Glutamatergic neuron (in vitro differentiated cells): ENCODE results near the gene PPME1. TPM values are rescaled to one million over a fixed set of nuclear protein-coding genes. Genes with fewer than 3 reads are reported as not detected.

Experiments
- DNase-seq: peaks from one replicate; pipeline ENCODE4 v3.0.0; 2022
- H3K27ac Mint-ChIP-seq: one replicate; pipeline ENCODE4 v1.8.0; 2020; ENCODE audit warnings: mild to moderate bottlenecking, mixed read lengths, inconsistent platforms; ENCODE audit not compliant: unreplicated experiment
- H3K27me3 Mint-ChIP-seq: one replicate; pipeline ENCODE4 v1.8.0; 2020; ENCODE audit warnings: mild to moderate bottlenecking, moderate library complexity, mixed read lengths, inconsistent platforms; ENCODE audit not compliant: unreplicated experiment
- H3K36me3 Mint-ChIP-seq: one replicate; pipeline ENCODE4 v1.8.0; 2020; ENCODE audit warnings: mild to moderate bottlenecking, mixed read lengths, inconsistent platforms; ENCODE audit not compliant: unreplicated experiment
- H3K4me1 Mint-ChIP-seq: one replicate; pipeline ENCODE4 v1.8.0; 2020; ENCODE audit warnings: mild to moderate bottlenecking, low read depth, mixed read lengths, inconsistent platforms; ENCODE audit not compliant: unreplicated experiment
- H3K4me3 Mint-ChIP-seq: one replicate; pipeline ENCODE4 v1.8.0; 2020; ENCODE audit warnings: mild to moderate bottlenecking, mixed read lengths, inconsistent platforms; ENCODE audit not compliant: unreplicated experiment
- H3K9me3 Mint-ChIP-seq: one replicate; pipeline ENCODE4 v1.8.0; 2020; ENCODE audit warnings: mild to moderate bottlenecking, moderate library complexity, mixed read lengths, inconsistent platforms; ENCODE audit not compliant: unreplicated experiment
- CTCF ChIP-seq: fragments of 200-600 bp; sonication (generic); IDR thresholded peaks from one replicate; pipeline ENCODE4 v1.5.0; 2021; ENCODE audit not compliant: partially characterized antibody, unreplicated experiment
- total RNA-seq: library from RNA; stranded (reverse); fragmentation: NEBNext Ultra II Directional; extraction: Animal tissue kit (Norgen Biotek cat#: 25700); gene quantifications from one replicate; pipeline ENCODE4 v1.2.1, GENCODE V29; 2021; ENCODE audit not compliant: unreplicated experiment

The PPME1 gene
- total RNA-seq, 1 donor from 2014 or later = 65.1 TPM

- no peak for TF ChIP-seq CTCF
- no peaks in the 10 kb centered on the region for H3K27me3 Mint-ChIP-seq
- H3K9me3 Mint-ChIP-seq = peaks cover 2% of the 10 kb centered on the region
- no peak for DNase-seq
- H3K4me3 Mint-ChIP-seq = no peak overlapping the region
- H3K36me3 Mint-ChIP-seq = no peaks in the 10 kb centered on the region
- H3K4me1 Mint-ChIP-seq = no peaks in the 10 kb centered on the region
- no peak overlapping the region for H3K27ac Mint-ChIP-seq
Observed at GRCh38 chr11:74133436-74133835, 37.7 kb upstream of the PPME1 start.

- no peak for DNase-seq
- Mint-ChIP-seq H3K36me3 (no peaks in the 10 kb centered on the region), H3K9me3 (peaks cover 2% of the 10 kb centered on the region), H3K27me3 (no peaks in the 10 kb centered on the region), H3K4me1 (peaks cover 2% of the 10 kb centered on the region), H3K27ac (no peak overlapping the region), H3K4me3 (no peak overlapping the region)
- no peak for TF ChIP-seq CTCF
Observed at GRCh38 chr11:74134661-74135060, 36.4 kb upstream of the PPME1 start.

- Mint-ChIP-seq H3K36me3 (no peaks in the 10 kb centered on the region), H3K4me1 (peaks cover 2% of the 10 kb centered on the region), H3K4me3 (no peak overlapping the region), H3K27ac (no peak overlapping the region), H3K9me3 (peaks cover 2% of the 10 kb centered on the region), H3K27me3 (no peaks in the 10 kb centered on the region)
- no peak for DNase-seq
- TF ChIP-seq CTCF = no peak
Observed at GRCh38 chr11:74135127-74135840, 35.8 kb upstream of the PPME1 start.

- no peaks in the 10 kb centered on the region for H3K9me3 Mint-ChIP-seq
- H3K36me3 Mint-ChIP-seq = no peaks in the 10 kb centered on the region
- DNase-seq = no peak
- H3K27ac Mint-ChIP-seq = no peak overlapping the region
- TF ChIP-seq CTCF = no peak
- H3K27me3 Mint-ChIP-seq = no peaks in the 10 kb centered on the region
- H3K4me1 Mint-ChIP-seq = peaks cover 2% of the 10 kb centered on the region
- H3K4me3 Mint-ChIP-seq = no peak overlapping the region
Observed at GRCh38 chr11:74138021-74138420, 33.1 kb upstream of the PPME1 start.

GRCh38 chr11:74138572-74138971 lies 32.5 kb upstream of the PPME1 start:
- TF ChIP-seq CTCF = no peak
- H3K4me3 Mint-ChIP-seq = no peak overlapping the region
- no peak for DNase-seq
- no peak overlapping the region for H3K27ac Mint-ChIP-seq
- no peaks in the 10 kb centered on the region for H3K9me3 Mint-ChIP-seq
- H3K4me1 Mint-ChIP-seq = peaks cover 2% of the 10 kb centered on the region
- H3K36me3 Mint-ChIP-seq = no peaks in the 10 kb centered on the region
- H3K27me3 Mint-ChIP-seq = no peaks in the 10 kb centered on the region
